ENCODE results near the gene PPP1R12B.
"Not testable (repeated sequence)": the region's sequence is repeated elsewhere in the genome, so short reads cannot be mapped to it uniquely, and the experiment has no call there.

The PPP1R12B gene

GRCh38 chr1:202624781-202625108 is 276.2 kb downstream of the PPP1R12B start:
- no peaks in the 10 kb centered on the region for H3K36me3 Mint-ChIP-seq
- ATAC-seq, result no peak
- H3K4me3 Mint-ChIP-seq, result no peak overlapping the region
- no peak overlapping the region for H3K27ac Mint-ChIP-seq
- H3K9me3 Mint-ChIP-seq, result no peaks in the 10 kb centered on the region
- peaks cover under 1% of the 10 kb centered on the region for H3K27me3 Mint-ChIP-seq
- H3K4me1 Mint-ChIP-seq, result peaks cover 34% of the 10 kb centered on the region

- peak; percentile 69 for ATAC-seq
- Mint-ChIP-seq H3K4me1 (peaks cover 43% of the 10 kb centered on the region), H3K9me3 (no peaks in the 10 kb centered on the region), H3K27ac (no peak overlapping the region), H3K27me3 (peaks cover 10% of the 10 kb centered on the region), H3K36me3 (no peaks in the 10 kb centered on the region), H3K4me3 (no peak overlapping the region)
Measured at GRCh38 chr1:202625416-202626360, 277.2 kb downstream of the PPP1R12B start.

- not testable (repeated sequence) for H3K36me3 Mint-ChIP-seq, H3K27ac Mint-ChIP-seq, H3K9me3 Mint-ChIP-seq
- Mint-ChIP-seq H3K4me3 (peak overlapping the region; percentile 4), H3K27me3 (peaks cover 22% of the 10 kb centered on the region), H3K4me1 (peaks cover 53% of the 10 kb centered on the region)
- peak; percentile 54 for ATAC-seq
Measured at GRCh38 chr1:202627036-202627435, 278.5 kb downstream of the PPP1R12B start.

GRCh38 chr1:202627841-202628565 is 279.5 kb downstream of the PPP1R12B start:
- no peak for ATAC-seq
- H3K27me3 Mint-ChIP-seq, result peaks cover 32% of the 10 kb centered on the region
- no peak overlapping the region for H3K27ac Mint-ChIP-seq
- peaks cover 53% of the 10 kb centered on the region for H3K4me1 Mint-ChIP-seq
- no peaks in the 10 kb centered on the region for H3K9me3 Mint-ChIP-seq
- no peak overlapping the region for H3K4me3 Mint-ChIP-seq
- no peaks in the 10 kb centered on the region for H3K36me3 Mint-ChIP-seq

- Mint-ChIP-seq H3K27me3 (peaks cover 39% of the 10 kb centered on the region), H3K4me1 (peaks cover 53% of the 10 kb centered on the region), H3K9me3 (no peaks in the 10 kb centered on the region), H3K4me3 (peak overlapping the region; percentile 2), H3K36me3 (no peaks in the 10 kb centered on the region), H3K27ac (no peak overlapping the region)
- peak; percentile 1 for ATAC-seq
Measured at GRCh38 chr1:202628646-202629215, 280.2 kb downstream of the PPP1R12B start.

GRCh38 chr1:202629257-202629811 is 280.8 kb downstream of the PPP1R12B start:
- peaks cover 53% of the 10 kb centered on the region for H3K4me1 Mint-ChIP-seq
- H3K27me3 Mint-ChIP-seq, result peaks cover 42% of the 10 kb centered on the region

GRCh38 chr1:202630096-202630495 is 281.6 kb downstream of the PPP1R12B start:
- H3K9me3 Mint-ChIP-seq, ATAC-seq, H3K4me3 Mint-ChIP-seq, H3K27ac Mint-ChIP-seq, H3K36me3 Mint-ChIP-seq: not testable (repeated sequence)
- Mint-ChIP-seq H3K27me3 (peaks cover 50% of the 10 kb centered on the region), H3K4me1 (peaks cover 53% of the 10 kb centered on the region)

More at GRCh38 chr1:202629257-202629811, 280.8 kb downstream of the PPP1R12B start:
- H3K36me3 Mint-ChIP-seq, H3K27ac Mint-ChIP-seq, H3K9me3 Mint-ChIP-seq: not testable (repeated sequence)
- peak; percentile 84 for ATAC-seq
- peak overlapping the region; percentile 2 for H3K4me3 Mint-ChIP-seq

- ATAC-seq, result no peak
- Mint-ChIP-seq H3K4me1 (peaks cover 51% of the 10 kb centered on the region), H3K9me3 (no peaks in the 10 kb centered on the region), H3K4me3 (no peak overlapping the region), H3K27ac (no peak overlapping the region), H3K27me3 (peaks cover 54% of the 10 kb centered on the region), H3K36me3 (no peaks in the 10 kb centered on the region)
Measured at GRCh38 chr1:202630541-202630940, 282.0 kb downstream of the PPP1R12B start.

GRCh38 chr1:202631076-202631923 is 282.8 kb downstream of the PPP1R12B start:
- peaks cover 48% of the 10 kb centered on the region for H3K4me1 Mint-ChIP-seq

GRCh38 chr1:202632241-202632640 is 283.7 kb downstream of the PPP1R12B start:
- ATAC-seq, result no peak
- no peak overlapping the region for H3K4me3 Mint-ChIP-seq
- H3K9me3 Mint-ChIP-seq, result no peaks in the 10 kb centered on the region
- no peaks in the 10 kb centered on the region for H3K36me3 Mint-ChIP-seq
- peaks cover 69% of the 10 kb centered on the region for H3K27me3 Mint-ChIP-seq
- peaks cover 41% of the 10 kb centered on the region for H3K4me1 Mint-ChIP-seq
- H3K27ac Mint-ChIP-seq, result no peak overlapping the region

More at GRCh38 chr1:202631076-202631923, 282.8 kb downstream of the PPP1R12B start:
- Mint-ChIP-seq H3K4me3 (no peak overlapping the region), H3K27ac (no peak overlapping the region), H3K27me3 (peaks cover 62% of the 10 kb centered on the region), H3K9me3 (no peaks in the 10 kb centered on the region), H3K36me3 (no peaks in the 10 kb centered on the region)
- ATAC-seq, result no peak

- H3K27me3 Mint-ChIP-seq, result peaks cover 93% of the 10 kb centered on the region
- H3K4me3 Mint-ChIP-seq, ATAC-seq, H3K9me3 Mint-ChIP-seq, H3K36me3 Mint-ChIP-seq, H3K27ac Mint-ChIP-seq: not testable (repeated sequence)
- H3K4me1 Mint-ChIP-seq, result peaks cover 11% of the 10 kb centered on the region
Measured at GRCh38 chr1:202636171-202636570, 287.7 kb downstream of the PPP1R12B start.

- not testable (repeated sequence) for H3K9me3 Mint-ChIP-seq, H3K36me3 Mint-ChIP-seq, H3K4me1 Mint-ChIP-seq, H3K27ac Mint-ChIP-seq, H3K4me3 Mint-ChIP-seq
- H3K27me3 Mint-ChIP-seq, result peaks cover 94% of the 10 kb centered on the region
- ATAC-seq, result peak; percentile 14
Measured at GRCh38 chr1:202637321-202638018, 289.0 kb downstream of the PPP1R12B start.

GRCh38 chr1:202638019-202638700 is 289.7 kb downstream of the PPP1R12B start:
- no peak overlapping the region for H3K4me3 Mint-ChIP-seq
- H3K4me1 Mint-ChIP-seq, result peaks cover 13% of the 10 kb centered on the region
- no peaks in the 10 kb centered on the region for H3K36me3 Mint-ChIP-seq
- ATAC-seq, result no peak
- H3K9me3 Mint-ChIP-seq, result no peaks in the 10 kb centered on the region
- H3K27me3 Mint-ChIP-seq, result peaks cover 94% of the 10 kb centered on the region
- no peak overlapping the region for H3K27ac Mint-ChIP-seq

Measured in stimulated activated memory B cell treated with anti-CD40 and anti-IgM and Interleukin-4, amounts not matched to agents 10 μg/mL and 1 μg/mL and 100 μg/mL, for 72 hours (primary cell).